HG02970 (cell line): ENCODE measurements around the gene TEDC2.

Experiments
- ATAC-seq: cut with Tn5 transposase; IDR thresholded peaks from one replicate; pipeline ENCODE4 v1.9.1; 2021; ENCODE audit warnings: mild to moderate bottlenecking, moderate library complexity, moderate number of reproducible peaks; ENCODE audit not compliant: unreplicated experiment, low FRiP score

The TEDC2 gene

DNA sequence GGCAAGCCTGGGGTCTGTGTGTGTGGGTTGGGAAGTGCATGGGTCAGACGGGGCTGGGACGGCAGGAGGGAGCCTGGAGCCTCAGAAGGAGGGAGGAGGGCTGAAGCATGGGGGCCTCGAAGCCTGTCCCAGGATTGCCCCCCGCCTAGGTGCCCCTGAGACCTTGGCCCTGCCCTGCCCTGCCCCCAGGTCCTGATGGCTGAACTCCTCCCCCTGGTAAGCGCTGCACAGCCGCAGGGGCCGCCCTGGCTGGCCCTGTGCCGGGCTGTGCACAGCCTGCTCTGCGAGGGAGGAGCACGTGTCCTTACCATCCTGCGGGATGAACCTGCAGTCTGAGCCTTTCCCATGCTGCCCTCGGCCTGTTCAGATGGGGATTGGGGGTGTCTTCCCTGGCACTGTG is 4.4 kb downstream of the TEDC2 start:
- ATAC-seq, result no peak

DNA sequence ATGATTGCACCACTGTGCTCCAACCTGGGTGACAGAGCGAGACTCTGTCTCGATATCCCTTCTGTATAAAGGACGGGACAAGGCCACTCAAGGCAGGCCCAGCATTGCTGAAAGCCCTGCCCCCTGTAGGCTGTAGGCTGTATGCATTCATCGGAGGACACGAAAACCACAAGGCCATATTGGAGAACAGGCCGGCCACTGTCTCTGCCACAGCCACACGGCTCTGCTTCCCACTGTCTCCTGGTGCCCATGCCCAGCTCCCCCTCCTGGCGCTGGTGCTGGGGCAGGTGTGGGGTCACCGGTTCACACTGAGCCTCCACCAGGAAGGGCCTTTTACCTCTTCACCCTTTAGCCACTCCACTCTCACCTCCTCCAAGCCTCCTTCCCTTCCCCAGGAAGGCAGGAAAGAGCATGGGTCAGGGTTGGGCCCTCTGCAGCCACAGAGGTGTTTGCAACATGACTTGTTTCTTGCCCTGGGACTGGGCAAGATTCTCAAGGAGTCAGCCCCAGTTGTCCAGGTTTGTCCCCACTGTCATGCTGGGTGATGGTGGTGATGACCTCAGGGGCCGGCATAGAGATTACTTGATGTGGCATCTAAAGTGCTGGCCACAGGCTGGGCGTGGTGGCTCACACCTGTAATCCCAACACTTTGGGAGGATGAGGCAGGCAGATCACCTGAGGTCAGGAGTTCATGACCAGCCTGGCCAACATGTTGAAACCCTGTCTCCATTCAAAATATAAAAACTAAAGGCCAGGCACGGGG is 5.9 kb downstream of the TEDC2 start:
- no peak for ATAC-seq

DNA sequence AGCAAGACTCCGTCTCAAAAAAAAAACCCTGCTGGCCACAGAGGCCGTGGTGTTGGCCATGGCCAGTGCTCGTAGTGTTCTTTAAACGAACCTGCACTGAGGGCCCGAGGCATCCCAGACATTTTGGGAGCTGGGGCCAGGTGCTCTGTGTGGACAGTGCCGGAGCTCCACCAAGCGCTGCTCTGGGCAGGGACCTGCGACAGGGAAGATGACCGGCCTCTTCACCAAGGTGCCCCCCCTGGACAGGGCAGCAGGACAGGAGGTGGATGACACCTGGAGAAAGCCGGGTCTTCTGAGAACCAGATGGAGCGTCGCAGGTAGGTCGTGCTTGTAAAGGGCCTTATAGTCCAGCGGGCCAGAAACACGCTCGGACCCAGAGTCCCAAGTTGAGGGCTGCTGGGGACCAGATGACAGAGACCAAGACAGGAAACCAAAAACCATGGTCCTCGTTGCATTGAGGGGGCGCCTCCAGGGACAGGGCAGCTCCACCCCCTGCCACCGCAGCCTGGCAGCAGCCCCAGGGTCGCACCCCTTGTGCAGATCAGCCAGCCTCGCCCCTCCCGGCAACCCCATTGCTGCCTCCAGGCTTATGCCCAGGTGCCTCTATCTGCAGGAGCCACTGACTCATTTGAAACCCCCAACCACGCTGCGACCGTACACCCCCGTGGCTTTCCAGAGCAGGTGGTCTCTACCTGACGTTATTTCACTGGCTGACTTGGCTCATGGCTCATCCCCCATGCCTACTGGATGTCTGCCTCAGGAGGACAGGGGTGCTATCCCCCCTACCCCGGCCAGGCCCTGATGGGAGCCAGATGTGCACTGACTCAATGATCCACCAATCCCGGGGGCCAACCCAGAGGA is 7.0 kb downstream of the TEDC2 start:
- no peak for ATAC-seq

DNA sequence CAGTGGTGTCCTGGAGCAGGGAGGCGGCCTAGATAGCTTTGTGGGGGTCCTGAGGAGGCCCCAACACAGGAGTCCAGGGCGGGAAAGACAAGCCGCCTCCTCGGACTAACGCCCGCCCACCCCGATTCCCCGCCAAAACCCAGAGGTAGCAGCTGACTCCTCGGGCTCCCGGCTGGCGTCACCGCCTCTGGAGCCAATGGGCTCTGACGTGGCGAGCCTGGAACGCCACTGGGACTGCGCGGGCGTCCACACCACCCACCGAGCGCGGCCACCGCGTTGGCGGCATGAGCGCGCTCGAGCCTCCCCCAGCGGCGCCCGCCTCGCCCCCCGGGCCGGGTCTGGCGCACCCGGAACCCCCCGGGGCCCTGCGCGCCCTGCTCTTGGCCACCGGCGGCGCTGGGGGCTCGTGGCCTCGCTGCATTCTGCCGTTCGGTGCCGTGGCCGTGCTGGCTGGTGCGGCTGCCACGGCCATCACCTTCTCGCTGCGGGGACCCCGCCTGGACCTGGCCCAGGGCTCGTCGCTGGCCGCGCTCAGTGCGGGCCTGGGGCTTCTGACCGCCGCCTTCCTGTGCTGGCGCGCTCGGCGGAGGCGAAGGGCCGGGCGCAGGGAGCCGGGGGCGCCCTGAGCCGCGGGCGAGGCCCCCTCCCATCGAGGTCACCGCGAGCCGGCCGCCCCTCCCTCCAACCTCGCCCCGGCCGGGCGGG is 7.8 kb downstream of the TEDC2 start:
- no peak for ATAC-seq

DNA sequence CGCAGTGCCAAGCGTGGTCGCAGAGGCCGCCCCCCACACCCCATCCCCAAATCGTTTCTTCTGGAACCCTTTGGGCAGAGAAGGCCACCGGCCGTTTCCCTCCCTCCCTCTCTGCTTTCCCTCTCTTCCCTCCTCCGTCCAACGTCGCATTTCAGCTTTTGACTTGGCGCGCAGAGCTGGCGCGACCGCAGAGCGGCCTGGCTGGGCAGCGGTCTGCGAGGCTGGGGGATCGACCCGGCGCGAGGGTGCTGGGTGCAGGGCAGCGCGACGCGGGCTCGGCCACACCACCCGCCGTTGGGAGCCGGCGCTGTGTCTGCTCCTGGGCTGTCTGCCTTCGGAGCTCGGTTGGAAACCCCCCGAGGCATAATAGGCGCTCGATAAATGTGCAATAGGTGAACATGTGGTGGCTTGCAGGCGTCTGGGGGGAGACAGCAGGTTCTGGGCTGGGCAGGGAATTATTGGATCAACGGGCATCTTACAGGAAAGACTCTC is 8.4 kb downstream of the TEDC2 start:
- ATAC-seq, result no peak

DNA sequence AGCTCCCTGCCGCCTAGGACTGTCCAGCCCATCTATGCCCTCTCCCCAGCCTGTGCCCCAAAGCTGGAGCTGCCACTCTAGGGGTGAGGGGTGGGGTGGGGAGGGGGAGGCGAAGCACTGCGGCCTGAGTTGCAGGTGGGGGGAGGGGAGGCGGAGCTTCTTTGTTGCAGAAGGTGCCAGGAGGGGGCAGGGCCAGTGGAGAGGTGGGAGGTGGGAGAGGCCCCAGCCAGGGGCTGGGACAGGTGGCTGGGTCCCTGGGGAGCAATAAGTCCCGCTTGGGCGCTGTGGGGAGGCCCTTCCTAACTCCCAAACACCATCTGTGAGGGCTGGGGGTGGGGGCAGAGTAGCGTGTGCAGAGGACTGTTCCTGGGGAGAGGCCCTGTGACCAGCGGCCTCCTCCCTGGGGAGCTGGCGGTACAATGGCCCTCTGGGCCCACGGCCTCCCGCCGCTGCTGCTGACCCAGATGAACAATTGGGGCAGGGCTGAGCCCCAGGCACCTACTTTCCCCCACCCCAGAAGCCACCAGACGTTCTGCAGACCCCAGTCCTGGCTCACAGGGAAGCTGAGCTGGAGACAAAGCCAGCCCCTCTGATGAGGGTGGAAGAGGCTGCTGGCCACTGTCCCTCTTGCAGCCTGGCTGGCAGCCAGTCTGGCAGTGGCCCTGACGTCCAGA is 9.0 kb downstream of the TEDC2 start:
- no peak for ATAC-seq

DNA sequence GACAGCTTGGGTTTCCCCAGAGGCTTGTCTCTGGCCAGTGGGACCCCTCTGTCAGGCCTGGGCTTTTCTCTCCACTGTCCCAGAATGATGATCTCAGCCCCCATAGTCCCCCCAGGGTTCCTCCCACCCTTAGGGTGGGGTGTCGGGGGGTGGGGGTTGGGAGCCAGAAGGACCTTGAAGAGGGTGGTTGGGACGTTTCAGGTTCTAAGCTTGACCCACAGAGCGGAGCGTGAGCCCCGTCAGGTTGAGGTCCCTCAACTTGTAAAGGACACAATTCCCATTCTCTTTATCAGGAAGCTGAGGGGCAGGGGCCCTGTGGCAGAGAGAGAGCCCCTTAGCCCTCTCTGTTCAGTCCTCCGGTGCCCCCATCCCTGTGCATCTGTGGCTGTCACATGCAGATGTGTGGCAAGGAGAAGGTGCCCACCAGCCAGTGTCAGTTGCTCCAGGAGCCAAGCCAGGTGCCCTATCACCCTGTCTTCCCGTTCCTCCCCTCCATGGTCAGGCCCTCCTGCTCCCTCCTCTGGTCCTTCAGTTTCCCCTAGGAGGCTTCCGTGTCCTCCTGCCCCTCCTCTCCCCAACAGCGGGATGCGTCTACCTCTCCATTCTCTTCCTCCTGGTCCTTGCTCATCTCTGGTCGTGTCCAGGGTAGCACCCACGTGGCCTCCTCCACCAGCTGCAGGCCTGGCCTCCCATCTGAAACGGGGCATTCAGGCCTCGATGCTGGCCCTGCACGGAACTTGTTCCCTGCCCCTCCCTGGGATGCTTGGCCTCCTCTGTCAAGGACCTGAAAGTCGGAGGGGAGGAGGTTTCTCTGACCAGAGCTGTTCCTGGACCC is 9.7 kb downstream of the TEDC2 start:
- no peak for ATAC-seq

DNA sequence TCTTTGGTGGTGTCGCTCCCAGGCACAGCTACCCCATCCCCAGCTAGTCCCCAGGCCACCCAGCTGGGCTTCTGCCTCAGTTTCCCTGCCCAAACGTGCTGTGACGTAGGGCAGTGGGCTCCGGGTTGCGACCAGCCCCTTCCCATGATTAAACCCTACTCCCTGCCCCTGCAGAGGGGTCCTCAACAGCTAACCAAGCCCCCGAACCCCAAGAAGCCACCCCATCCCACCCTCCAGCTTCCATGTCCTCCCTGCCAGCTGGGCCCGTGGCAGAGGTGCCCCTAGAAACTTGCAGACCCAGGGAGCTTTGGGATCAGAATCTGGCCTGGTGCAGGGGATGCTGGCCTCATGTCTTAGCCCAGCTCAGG is 10.3 kb downstream of the TEDC2 start:
- no peak for ATAC-seq

DNA sequence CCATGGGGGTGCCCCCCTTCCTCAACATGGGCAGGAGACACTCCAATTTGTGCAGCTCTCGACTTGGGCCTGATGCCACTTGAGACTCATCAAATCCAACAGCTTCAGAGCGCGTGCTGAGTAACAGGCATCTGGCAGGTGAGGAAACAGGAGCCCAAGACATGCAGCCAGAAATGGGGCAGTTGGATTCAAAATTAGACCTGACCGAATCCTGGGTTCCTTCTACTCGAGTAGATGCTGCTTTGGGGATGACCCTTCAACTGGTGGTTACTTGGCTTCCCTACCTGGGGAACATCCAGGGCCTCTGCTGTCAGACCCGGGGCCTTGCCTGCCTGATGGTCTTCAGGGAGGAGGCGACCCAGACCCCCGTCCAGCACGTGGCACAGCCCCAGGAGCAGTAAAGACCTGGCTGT is 10.7 kb downstream of the TEDC2 start:
- ATAC-seq, result no peak

DNA sequence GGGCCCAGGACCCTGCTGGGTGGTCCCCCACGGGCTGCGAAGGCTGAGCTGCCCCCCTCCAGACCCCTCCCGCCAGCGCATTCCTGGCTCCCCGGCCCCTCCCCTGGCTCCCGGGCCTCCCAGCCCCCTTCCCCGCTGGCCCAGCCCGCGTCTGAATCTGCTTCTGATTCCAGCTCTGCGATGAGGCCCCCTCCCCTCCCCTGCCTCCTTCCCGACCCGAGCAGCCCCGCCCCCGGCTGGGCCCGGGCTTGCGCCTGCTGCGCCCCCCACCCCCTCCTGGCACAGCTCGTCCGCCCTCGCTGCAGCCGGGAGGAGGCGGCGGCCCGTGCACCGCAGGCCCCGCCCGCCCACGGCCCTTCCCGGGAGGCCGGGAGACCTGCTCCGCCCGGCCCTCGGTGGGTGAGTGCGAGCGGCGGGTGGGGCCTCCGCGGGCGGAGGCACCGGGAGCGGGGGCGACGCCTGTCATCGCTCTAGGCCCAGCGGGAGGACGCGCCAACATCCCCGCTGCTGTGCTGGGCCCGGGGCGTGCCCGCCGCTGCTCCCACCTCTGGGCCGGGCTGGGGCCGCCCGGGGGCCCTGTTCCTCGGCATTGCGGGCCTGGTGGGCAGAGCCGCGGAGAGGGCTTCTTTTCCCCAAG is 11.2 kb downstream of the TEDC2 start, which contains the start of gene NTN3:
TSS of gene NTN3 (plus strand) at position 282 of the 637 bp plus-strand sequence. CDS start 405 bp downstream, outside the sequence.
- no peak for ATAC-seq

DNA sequence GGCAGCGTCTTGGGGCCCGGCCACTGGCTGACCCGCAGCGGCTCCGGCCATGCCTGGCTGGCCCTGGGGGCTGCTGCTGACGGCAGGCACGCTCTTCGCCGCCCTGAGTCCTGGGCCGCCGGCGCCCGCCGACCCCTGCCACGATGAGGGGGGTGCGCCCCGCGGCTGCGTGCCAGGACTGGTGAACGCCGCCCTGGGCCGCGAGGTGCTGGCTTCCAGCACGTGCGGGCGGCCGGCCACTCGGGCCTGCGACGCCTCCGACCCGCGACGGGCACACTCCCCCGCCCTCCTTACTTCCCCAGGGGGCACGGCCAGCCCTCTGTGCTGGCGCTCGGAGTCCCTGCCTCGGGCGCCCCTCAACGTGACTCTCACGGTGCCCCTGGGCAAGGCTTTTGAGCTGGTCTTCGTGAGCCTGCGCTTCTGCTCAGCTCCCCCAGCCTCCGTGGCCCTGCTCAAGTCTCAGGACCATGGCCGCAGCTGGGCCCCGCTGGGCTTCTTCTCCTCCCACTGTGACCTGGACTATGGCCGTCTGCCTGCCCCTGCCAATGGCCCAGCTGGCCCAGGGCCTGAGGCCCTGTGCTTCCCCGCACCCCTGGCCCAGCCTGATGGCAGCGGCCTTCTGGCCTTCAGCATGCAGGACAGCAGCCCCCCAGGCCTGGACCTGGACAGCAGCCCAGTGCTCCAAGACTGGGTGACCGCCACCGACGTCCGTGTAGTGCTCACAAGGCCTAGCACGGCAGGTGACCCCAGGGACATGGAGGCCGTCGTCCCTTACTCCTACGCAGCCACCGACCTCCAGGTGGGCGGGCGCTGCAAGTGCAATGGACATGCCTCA is 12.0 kb downstream of the TEDC2 start:
- ATAC-seq, result no peak

DNA sequence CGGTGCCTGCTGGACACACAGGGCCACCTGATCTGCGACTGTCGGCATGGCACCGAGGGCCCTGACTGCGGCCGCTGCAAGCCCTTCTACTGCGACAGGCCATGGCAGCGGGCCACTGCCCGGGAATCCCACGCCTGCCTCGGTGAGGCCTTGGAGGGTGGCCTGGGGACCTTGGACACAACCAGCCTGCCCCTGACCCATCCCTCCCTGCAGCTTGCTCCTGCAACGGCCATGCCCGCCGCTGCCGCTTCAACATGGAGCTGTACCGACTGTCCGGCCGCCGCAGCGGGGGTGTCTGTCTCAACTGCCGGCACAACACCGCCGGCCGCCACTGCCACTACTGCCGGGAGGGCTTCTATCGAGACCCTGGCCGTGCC is 12.6 kb downstream of the TEDC2 start:
- no peak for ATAC-seq

DNA sequence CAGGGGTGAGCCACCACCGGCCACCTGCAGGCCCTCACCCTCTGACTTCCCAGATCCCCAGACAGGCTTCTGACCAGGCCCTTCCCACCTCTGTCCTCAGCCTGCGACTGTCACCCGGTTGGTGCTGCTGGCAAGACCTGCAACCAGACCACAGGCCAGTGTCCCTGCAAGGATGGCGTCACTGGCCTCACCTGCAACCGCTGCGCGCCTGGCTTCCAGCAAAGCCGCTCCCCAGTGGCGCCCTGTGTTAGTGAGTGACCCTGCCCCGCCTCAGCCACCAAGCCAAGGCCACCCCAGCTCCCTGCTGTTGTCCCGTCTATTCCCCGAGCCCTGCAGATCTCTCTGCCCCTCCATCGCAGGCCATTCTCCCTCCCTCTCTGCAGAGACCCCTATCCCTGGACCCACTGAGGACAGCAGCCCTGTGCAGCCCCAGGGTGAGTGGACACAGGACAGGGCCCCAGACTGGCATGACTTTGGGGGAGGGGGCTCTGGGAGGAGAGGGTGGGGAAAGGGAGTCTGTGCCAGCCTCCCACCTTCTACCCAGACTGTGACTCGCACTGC is 13.1 kb downstream of the TEDC2 start:
- no peak for ATAC-seq

DNA sequence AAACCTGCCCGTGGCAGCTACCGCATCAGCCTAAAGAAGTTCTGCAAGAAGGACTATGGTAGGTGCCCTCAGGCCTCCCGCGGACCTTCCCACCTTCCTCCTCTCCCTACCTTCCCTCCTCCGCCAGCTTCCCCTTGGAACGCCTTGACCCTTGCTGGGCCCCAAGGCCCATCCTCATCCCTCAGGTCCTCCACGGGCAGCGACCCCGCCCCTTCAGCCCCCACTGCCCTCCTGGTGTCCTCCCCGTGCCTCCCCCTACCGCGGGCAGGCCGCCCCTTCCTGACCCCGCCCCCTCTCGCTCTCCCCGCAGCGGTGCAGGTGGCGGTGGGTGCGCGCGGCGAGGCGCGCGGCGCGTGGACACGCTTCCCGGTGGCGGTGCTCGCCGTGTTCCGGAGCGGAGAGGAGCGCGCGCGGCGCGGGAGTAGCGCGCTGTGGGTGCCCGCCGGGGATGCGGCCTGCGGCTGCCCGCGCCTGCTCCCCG is 13.6 kb downstream of the TEDC2 start:
- ATAC-seq, result no peak

DNA sequence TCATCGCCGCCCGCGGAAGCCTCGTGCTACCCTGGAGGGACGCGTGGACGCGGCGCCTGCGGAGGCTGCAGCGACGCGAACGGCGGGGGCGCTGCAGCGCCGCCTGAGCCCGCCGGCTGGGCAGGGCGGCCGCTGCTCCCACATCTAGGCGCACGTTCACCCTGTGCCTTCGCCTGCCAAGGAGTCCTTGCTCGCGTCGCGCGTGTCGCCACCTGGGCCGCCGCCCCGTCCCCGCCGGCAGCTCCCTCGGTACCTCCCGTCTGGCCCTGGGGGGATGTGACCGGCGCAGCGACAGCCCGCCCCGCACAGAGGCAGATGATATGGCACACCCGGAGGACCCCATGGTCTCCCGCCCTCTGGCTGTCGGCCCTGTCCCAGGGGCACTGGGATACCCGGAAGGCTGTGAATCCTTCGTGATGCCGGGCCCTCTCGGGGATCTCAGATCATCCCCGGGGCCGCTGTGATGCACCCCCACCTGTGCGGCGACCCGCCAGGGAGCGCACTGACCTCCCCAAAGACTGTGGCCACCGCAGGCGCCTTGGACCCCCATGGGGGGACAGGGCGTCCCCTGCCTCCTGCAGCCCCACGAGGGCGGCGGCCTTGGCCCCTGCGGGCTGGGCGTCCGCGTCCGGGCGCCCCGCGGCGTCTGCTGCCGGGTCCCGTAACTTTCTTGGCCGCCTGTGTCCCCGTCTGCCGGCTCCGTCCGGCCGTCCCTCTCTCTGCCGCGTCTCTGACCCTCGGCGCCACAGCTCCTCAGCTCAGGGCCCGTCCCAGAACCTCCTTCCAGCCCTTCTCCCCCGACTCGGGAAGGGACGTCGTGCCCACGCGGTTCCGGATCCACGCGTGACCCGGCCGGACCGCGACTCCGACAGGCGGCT is 14.3 kb downstream of the TEDC2 start:
- ATAC-seq, result no peak

DNA sequence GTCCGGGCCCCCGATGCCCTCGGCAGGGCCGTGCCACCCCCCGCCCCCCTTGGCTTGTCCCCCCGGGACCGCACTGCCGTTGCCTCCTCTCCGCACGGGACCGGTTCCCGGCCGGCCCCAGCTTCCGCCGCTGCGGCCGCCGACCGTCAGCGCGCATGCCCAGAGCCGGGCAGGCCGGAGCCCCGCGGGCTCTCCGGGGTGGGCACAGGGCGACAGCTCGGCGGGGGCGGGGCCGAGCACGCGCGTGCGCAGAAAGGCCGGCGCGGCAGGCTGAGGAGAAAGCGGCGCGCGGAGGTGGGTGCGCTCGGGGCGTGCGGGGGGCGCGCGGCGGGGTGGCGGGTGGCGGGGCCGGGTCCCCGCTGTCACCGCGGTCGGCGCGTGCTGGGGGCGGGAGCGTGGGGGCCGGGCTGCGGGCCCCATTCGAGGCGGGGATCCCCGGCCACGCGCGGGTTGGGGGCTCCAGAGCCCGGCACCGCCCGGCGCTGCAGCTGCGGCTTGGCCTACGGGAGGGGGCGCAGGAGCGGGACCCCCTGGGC is 15.0 kb downstream of the TEDC2 start, which contains the start of gene TBC1D24:
TSS of gene TBC1D24 (plus strand) at position 251 of the 536 bp plus-strand sequence. CDS start 21,022 bp downstream, outside the sequence.
- peak; percentile 67 for ATAC-seq
